NAMALWA (cell line): Measurements from ENCODE around the gene C2CD4B.

Source experiments
- DNase-seq: peaks from one replicate; pipeline ENCODE4 v3.0.0-alpha.2; 2015; ENCODE audit warnings: low spot score

The C2CD4B gene, protein sequence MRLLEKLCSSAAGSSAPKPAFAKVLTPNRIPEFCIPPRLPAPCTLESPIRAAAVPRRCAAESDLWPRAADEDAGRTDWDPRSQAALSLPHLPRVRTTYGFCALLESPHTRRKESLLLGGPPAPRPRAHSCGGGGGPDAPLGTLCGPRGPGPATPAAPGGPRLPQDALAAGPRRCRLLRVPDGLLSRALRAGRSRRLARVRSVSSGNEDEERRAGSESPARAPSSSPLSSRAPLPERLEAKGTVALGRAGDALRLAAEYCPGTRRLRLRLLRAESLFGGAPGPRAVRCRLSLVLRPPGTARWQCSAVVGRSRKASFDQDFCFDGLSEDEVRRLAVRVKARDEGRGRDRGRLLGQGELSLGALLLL

DNA sequence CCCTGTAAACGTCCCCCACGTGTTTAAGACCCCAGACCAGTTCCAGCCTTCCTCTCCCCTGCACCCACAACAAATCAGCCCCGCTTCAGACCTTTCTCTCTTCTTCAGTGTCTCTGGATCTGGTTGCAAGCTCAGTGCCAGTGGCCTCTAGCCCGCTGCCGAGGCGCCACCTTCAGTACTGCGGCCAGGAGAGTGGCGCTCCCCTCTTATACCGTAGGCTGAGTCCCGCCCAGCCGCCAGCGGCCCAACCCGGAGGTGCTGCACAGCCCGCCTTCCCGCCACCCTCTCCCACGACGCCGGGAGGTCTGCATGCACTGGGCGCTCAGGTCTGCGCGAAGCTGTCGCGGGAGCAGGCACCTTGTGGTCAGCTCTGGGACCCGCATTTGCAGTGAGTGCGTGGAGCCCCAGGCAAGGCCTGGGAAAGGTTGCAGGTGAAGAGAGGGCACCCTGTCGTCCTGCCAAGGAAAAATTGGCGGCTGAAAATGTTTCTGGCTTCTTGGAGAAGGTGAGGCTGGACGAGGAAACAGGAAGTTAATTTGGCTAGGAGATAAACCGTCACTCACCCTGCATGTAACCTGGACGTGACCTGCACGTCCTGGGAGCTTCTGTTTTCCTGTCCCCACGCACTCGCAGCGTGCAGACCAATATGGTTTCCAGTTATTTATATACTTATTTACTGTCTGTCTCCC lies at the start of gene C2CD4B:
Gene C2CD4B (minus strand): TSS at position 182 of the 689 bp plus-strand sequence. CDS start 301 bp downstream, outside the sequence.
- no peak for DNase-seq

DNA sequence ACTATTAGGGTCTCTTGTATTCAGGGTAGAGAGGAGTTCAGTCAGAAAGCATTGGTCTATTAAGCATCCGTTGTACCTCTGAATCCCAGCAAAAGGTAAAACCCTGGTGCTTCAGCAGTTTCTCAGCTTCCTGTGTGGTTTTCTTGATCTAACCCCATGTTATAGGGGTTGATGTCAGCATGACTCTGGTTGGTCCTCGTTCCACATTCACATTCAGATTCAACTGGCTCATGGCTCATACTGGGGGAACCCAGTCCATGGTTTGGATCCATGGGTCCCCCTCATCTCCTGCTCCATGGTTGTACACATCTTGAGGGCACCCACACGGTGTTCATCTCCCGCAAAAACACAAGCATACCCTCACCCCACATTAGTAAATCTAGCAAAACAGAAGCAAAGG lies 47.7 kb upstream of the C2CD4B start:
- DNase-seq, result no peak

DNA sequence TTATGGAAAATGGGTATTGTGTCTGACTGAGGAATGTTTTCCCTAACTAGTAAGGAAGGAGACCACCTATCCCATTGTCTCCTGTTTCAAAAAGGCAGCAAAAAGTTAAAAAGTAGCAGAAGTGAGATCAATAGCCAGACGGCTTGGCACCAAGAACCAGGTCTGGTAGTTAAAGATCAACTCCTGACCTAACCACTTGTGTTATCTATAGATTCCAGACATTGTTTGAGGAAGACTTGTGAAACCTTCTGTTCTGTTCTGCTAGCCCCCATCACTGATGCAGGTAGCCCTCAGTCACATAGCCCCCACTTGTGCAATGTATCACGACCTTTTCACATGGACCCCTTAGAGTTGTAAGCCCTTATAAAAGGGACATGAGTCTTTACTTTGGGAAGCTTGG lies 46.3 kb upstream of the C2CD4B start:
- DNase-seq, result no peak

DNA sequence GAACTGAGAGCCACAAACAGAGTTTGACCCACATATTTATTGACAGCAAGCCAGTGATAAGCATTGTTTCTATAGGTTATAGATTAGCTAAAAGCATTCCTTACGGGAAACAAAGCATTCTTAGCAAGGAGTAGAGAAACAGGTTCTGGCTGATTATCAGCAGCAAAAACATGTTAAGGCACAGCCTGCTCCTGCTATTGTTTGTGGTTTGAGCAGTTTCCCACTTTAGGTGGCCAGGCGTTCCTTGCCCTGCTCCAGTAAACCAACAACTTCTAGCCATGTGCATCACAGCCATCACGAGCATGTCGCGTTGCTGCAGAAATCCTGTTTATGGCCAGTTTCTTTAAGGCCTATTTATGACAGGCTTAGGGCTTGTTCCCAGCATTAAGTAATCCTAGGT lies 44.7 kb upstream of the C2CD4B start:
- DNase-seq, result no peak

DNA sequence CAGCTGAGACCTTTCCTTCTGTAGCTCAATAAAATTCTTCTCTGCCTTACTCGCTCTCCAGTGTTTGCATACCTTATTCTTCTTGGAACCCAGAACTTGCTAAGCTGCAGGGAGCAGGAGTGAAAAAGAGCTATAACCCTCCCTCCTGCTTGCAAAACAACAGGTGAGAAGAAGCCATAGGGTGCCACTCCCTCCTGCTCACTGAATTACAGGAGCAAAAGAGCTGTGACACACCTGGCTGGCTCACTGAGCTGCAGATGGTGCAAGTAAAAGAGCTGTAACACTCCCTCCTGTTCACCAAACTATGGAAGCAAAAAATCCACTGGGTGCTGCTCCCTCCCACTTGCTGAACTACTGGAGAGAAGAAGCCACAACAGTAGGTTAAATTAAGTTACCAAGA lies 44.2 kb upstream of the C2CD4B start:
- no peak for DNase-seq

DNA sequence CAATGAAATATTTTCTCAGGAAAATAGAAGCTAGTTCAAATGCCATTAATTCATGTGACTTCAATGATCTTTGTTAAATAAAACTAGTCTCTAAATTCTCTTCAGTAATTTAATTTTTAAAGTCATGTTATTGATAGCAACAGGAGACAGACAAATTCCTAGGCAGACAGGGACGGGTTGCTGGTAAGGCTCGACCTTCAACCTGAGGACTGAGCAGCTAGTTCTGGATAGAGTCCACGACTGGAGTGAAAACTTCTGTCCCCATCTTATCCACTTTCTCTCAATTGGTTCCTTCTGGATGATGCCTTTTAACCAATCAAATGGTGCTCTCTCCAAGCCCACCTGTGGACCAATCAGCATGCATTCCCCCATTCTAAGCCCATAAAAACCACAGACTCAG lies 43.8 kb upstream of the C2CD4B start:
- no peak for DNase-seq

GRCh38 chr15:62208367-62208766 lies 43.3 kb upstream of the C2CD4B start:
- no peak for DNase-seq

GRCh38 chr15:62190675-62191074 lies 25.6 kb upstream of the C2CD4B start:
- DNase-seq, result no peak

DNA sequence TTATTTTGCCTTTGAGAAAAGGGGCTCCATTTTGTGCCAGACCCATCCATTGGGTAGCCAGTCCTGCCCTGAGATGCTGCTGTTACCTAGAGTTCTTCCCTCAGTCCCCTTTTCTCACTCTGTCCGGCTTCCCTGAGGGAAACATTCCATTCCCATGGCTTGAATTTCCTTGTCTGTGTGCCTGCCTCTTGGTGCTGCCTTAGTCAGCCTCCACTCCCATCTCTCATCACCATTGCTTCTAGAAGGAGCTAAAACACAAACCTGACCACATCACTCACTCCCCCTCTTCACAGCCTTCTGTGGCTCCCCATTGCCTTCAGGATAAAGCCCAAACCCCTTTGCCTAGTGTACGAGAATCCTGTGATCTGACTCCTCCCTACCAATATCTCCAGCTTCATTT lies 25.2 kb upstream of the C2CD4B start:
- no peak for DNase-seq

- no peak for DNase-seq
These were observed 23.7 kb upstream of the C2CD4B start for GRCh38 chr15:62188744-62189143.

DNA sequence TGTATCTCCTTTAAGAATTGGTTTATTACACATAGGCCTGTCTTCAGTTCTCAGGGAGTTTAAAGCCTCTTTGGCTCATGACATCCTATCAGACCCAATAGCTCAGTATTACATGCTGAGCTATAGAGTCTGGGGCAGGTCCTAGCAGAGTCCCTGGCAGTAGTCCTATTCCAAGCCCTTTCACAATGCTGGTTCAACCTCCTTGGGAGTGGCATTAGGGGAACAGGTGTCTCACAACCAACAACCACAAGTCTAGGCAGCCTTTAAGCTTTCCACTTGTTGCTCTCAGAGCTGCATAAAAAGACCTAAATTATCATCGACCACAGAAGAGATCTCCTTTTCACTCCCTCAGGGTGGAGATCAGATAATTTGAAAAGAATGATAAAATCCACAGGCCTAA lies 22.8 kb upstream of the C2CD4B start:
- no peak for DNase-seq

- no peak for DNase-seq
These were observed 22.3 kb upstream of the C2CD4B start for GRCh38 chr15:62187425-62187824.

DNA sequence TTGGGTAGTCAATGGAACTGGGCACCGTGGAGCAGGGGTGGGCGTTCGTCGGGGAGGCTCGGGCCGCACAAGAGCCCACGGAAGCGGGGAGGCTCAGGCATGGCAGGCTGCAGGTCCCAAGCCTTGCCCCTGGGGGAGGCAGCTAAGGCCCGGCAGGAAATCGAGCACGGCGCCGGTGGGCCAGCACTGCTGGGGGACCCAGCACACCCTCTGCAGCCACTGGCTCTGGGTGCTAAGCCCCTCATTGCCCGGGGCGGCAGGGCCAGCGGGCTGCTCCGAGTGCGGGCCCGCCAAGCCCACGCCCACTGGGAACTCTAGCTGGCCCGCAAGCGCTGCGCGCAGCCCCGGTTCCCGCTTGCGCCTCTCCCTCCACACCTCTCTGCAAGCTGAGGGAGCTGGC lies 21.5 kb upstream of the C2CD4B start:
- no peak for DNase-seq

DNA sequence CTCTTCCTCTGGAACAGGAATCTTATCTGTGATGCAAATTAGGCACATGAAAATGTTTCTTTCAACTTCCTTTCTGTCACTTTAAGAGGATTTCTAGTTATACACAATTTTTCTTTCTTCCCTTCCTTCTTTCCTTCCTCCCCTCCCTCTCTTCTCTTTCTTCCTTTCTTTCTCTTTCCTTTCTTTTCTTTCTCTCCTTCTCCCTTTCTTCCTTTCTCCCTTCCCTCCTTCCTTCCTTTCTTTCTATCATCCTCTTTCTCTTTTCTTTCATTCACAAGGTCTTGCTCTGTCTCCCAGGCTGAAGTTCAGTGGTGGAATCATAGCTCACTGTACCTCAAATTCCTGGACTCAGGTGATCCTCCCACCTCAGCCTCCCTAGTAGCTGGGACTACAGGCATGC lies 18.0 kb upstream of the C2CD4B start:
- DNase-seq, result no peak

DNA sequence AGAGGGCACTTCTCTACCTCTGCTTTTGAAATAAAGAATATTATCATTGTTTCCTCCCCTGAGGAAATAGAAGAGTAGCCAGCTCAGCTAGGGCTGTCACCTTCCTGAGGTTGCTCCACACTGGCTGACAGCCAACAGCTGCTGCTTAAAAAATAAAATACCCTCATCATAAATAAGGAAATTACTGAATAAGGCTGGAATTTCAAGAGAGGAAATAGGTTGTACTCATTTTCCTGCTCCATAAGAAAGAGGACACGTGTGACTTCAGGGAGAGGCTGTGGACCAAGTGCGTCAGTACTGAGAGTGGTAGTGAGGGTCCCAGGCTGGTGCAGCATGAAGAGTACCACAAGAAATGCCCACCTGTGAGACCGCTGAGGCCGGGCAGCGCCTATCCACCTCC lies 8.1 kb upstream of the C2CD4B start:
- no peak for DNase-seq

DNA sequence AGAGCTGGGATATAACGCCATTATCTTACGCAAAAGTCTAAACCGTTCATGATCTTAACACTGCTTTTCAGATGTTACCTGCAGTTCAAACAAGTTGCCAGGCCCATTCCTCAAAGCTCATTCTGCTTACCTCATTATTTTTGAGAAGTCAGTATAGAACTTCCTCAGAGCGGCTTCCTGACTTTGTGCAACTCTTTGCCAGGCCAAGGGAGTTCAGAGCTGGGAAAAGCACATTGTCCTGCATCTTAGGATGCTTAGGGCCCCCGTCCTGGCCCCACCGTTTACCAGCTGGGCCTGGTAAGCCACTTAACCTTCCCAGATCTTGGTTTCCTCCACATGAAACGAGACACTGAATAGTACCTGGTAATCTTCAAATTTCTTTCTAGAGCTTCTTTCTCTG lies 6.8 kb upstream of the C2CD4B start:
- DNase-seq, result no peak

DNA sequence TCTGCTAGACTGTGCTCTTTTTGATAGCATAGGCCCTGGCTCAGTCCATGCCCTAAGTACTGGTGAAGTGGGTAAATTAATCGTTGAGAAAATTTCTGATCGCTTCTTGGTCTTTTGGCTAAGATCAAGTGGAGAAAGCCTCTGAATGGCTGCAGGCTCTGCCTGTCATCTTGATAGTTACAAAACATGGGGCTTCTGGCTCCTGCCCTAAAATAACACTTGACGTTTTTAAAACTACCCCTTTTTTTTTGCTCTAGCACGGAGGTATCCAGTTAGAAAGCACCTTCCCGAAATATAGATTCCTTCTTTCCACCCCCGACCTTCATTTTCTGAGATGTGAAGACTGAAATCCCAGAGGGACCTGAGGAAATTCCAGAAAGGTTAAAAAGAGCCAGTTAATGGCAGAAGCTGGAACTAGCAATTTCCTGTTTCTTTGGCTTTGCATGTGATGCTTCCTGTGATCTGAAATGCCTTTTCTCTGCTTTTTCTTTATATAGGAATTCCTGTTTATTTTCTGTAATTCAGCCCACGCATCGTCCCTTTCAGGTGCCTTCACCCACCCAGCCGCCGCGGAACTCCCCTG lies 799 bp upstream of the C2CD4B start:
- DNase-seq, result no peak

DNA sequence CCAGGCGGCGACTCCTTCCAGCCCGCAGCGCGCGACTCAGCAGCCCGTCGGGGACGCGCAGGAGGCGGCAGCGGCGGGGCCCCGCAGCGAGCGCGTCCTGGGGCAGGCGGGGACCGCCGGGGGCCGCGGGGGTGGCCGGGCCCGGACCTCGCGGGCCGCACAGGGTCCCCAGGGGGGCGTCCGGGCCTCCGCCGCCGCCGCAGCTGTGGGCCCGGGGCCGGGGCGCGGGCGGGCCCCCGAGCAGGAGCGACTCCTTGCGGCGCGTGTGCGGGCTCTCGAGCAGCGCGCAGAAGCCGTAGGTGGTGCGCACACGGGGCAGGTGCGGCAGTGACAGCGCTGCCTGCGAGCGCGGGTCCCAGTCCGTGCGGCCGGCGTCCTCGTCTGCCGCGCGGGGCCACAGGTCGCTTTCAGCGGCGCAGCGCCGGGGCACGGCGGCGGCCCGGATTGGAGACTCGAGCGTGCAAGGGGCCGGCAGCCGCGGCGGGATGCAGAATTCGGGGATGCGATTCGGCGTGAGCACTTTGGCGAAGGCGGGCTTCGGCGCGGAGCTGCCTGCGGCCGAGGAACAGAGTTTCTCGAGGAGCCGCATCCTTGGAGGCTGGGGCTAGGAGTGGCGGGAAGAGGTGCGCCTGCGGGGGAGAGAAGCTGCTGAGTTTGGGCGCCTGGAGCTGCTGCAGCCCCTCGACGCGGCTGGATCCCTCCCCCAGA lies 535 bp downstream of the C2CD4B start:
- DNase-seq, result no peak

DNA sequence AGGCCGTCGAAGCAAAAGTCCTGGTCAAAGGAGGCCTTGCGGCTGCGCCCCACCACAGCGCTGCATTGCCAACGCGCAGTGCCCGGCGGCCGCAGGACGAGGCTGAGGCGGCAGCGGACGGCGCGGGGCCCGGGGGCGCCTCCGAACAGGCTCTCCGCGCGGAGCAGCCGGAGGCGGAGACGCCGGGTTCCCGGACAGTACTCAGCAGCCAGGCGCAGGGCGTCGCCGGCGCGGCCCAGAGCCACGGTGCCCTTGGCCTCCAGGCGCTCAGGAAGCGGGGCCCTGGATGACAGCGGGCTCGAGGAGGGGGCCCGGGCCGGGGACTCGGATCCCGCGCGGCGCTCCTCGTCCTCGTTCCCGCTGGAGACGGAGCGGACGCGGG lies 1.1 kb downstream of the C2CD4B start:
- DNase-seq, result no peak

GRCh38 chr15:62163397-62164013 lies 1.6 kb downstream of the C2CD4B start:
- DNase-seq, result no peak

DNA sequence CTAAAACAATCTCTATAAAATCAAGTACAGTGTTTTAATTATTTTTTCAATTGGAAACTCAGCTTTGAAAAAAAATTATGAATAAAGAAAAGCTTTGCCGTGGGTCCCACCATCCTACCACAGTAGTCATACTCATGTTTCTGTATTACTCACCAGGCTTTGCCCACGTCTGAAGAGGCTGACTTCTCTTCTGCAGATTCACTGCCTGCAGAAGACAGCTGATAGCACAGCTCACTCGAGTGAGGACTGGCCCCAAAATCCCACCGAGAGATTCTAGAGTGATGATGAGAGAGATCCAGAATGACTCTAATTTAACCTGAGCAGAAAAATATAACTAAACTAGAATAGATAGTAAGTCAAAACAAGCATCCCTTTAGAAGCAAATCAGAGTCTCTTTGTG lies 11.9 kb downstream of the C2CD4B start:
- no peak for DNase-seq

GRCh38 chr15:62150445-62150844 lies 14.6 kb downstream of the C2CD4B start:
- no peak for DNase-seq
